Ascending aorta (tissue), 2 donors: Measurements from ENCODE around the gene SHISA2. TPM values are rescaled to one million over a fixed set of nuclear protein-coding genes. Genes with fewer than 3 reads are reported as not detected.

Experiments
- DNase-seq, 2 donors: peaks; one replicate each; pipeline ENCODE4 v3.0.0-alpha.2; 2019; ENCODE audit warnings: low spot score in 2 of 2
- H3K27ac ChIP-seq, 2 donors: fragments of 200-600 bp; sonication (generic); one replicate each; pipeline ENCODE4 v1.5.1; 2016 to 2017; ENCODE audit warnings: mild to moderate bottlenecking in 1 of 2
- H3K27me3 ChIP-seq: fragments of 200-600 bp; sonication (generic); one replicate; pipeline ENCODE4 v1.5.1; 2017
- H3K36me3 ChIP-seq, 2 donors: fragments of 200-600 bp; sonication (generic); one replicate each; pipeline ENCODE4 v1.5.1; 2016
- H3K4me1 ChIP-seq, 2 donors: fragments of 200-600 bp; sonication (generic); one replicate each; pipeline ENCODE4 v1.5.1; 2016 to 2017; ENCODE audit warnings: mild to moderate bottlenecking in 1 of 2
- H3K4me3 ChIP-seq, 2 donors: fragments of 200-600 bp; sonication (generic); one replicate each; pipeline ENCODE4 v1.5.1; 2016 to 2017; ENCODE audit warnings: mild to moderate bottlenecking in 1 of 2
- H3K9me3 ChIP-seq, 2 donors: fragments of 200-600 bp; sonication (generic); one replicate each; pipeline ENCODE4 v1.5.1; 2016
- intact Hi-C: fragments of 100-400 bp; cut with DNase I; formaldehyde crosslinking; loops from one replicate; pipeline ENCODE4 v1.15.1; 2023
- total RNA-seq: library from RNA; depleted of rRNA; stranded (reverse); fragments of >200 nt; gene quantifications from one replicate; pipeline ENCODE4 v1.1.0, GENCODE V29; 2016
- TF ChIP-seq, protein P1 (sequence below), 3 experiments: fragments of 200-600 bp in 2 of 3; fragments of 450-650 bp in 1 of 3; sonication (generic) in 2 of 3; IDR thresholded peaks; one replicate each; pipeline ENCODE4 v1.5.1; 2016 to 2019; ENCODE audit warnings: antibody characterized with exemption in 3 of 3, mild to moderate bottlenecking in 1 of 3, moderate library complexity in 1 of 3

Gene SHISA2
- total RNA-seq, 1 donor from 2014 or later, result not detected

DNA sequence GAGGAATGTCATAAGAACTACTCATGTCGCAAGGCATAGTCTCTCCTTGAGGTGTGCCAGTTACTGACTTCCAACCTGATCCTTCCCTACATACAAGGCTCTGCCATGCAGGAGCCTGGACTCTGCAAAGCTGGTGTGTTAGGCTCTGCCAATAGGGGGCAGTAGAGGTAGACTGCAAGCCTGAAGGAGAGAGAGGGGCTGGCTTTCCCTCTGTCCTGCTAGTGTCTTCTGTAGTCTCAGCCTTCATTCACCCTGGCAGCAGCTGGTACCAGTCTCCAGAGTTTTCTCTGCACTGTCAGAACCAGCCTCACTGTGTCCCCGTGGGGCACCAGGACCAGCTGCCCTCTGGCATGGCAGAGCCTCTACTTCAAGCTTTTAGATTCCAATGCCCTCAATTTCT is 14.5 kb downstream of the SHISA2 start:
- TF ChIP-seq, protein P1, sequence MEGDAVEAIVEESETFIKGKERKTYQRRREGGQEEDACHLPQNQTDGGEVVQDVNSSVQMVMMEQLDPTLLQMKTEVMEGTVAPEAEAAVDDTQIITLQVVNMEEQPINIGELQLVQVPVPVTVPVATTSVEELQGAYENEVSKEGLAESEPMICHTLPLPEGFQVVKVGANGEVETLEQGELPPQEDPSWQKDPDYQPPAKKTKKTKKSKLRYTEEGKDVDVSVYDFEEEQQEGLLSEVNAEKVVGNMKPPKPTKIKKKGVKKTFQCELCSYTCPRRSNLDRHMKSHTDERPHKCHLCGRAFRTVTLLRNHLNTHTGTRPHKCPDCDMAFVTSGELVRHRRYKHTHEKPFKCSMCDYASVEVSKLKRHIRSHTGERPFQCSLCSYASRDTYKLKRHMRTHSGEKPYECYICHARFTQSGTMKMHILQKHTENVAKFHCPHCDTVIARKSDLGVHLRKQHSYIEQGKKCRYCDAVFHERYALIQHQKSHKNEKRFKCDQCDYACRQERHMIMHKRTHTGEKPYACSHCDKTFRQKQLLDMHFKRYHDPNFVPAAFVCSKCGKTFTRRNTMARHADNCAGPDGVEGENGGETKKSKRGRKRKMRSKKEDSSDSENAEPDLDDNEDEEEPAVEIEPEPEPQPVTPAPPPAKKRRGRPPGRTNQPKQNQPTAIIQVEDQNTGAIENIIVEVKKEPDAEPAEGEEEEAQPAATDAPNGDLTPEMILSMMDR (IDR thresholded peaks at IDR 0.05), result no peak
- Histone ChIP-seq H3K9me3 (no peaks in the 10 kb centered on the region), H3K4me1 (no peaks in the 10 kb centered on the region), H3K4me3 (no peak overlapping the region), H3K27ac (no peak overlapping the region), H3K27me3 (no peaks in the 10 kb centered on the region), H3K36me3 (no peaks in the 10 kb centered on the region)
- intact Hi-C loops, result no loop called here
- no peak for DNase-seq

GRCh38 chr13:26036383-26036782 is 15.4 kb downstream of the SHISA2 start:
- Histone ChIP-seq H3K4me1 (no peaks in the 10 kb centered on the region), H3K27ac (no peak overlapping the region), H3K36me3 (no peaks in the 10 kb centered on the region), H3K9me3 (no peaks in the 10 kb centered on the region), H3K4me3 (no peak overlapping the region), H3K27me3 (no peaks in the 10 kb centered on the region)
- TF ChIP-seq, protein P1 (IDR thresholded peaks at IDR 0.05), result no peak
- intact Hi-C loops, result no loop called here
- DNase-seq, result no peak

DNA sequence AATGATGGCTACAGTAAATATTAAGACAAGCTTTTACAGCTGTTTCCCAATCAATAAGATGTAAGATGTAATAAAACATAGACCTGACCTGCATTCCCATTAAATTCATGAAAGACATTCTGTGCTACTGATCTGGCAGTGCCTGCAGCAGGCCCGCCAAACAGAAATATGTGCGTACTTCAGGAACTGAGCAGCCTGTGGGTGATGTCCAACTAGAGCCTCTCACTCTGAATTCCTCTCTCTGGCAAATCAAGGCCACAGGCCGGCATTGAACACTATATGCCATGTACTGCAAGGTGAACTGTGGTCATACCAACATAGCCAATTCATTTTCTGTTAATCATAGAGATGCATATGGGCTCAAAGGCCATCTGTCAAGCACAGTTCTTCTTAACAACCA is 17.8 kb downstream of the SHISA2 start:
- TF ChIP-seq, protein P1 (IDR thresholded peaks at IDR 0.05), result no peak

DNA sequence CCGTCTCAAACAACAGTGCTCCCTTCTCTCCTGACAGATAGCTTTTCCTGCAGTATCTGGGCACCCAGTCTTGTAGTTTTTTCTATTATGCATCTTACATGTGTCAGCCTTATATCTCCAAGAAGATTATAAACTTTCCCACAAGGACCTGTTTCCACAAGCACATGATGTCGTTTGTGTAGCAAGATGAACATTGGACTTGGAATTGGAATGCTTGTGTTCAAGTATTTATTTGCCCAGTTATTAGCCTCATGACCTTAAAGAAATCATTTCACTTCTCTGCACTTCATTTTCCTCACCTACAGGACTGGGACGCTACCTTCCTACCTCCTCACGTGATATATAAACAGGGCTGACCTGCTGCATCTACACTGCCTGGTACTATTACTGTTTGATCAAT is 21.5 kb downstream of the SHISA2 start:
- intact Hi-C loops, result no loop called here
- Histone ChIP-seq H3K4me1 (no peaks in the 10 kb centered on the region), H3K36me3 (no peaks in the 10 kb centered on the region), H3K27me3 (no peaks in the 10 kb centered on the region), H3K4me3 (no peak overlapping the region), H3K9me3 (no peaks in the 10 kb centered on the region), H3K27ac (no peak overlapping the region)
- TF ChIP-seq, protein P1 (IDR thresholded peaks at IDR 0.05), result no peak
- no peak for DNase-seq

More for the DNA sequence above, 17.8 kb downstream of the SHISA2 start:
- H3K4me1 ChIP-seq, result no peaks in the 10 kb centered on the region
- H3K36me3 ChIP-seq, result no peaks in the 10 kb centered on the region
- DNase-seq, result no peak
- no peaks in the 10 kb centered on the region for H3K27me3 ChIP-seq
- no peak overlapping the region for H3K4me3 ChIP-seq
- H3K27ac ChIP-seq, result no peak overlapping the region
- intact Hi-C loops, result no loop called here
- H3K9me3 ChIP-seq, result no peaks in the 10 kb centered on the region

DNA sequence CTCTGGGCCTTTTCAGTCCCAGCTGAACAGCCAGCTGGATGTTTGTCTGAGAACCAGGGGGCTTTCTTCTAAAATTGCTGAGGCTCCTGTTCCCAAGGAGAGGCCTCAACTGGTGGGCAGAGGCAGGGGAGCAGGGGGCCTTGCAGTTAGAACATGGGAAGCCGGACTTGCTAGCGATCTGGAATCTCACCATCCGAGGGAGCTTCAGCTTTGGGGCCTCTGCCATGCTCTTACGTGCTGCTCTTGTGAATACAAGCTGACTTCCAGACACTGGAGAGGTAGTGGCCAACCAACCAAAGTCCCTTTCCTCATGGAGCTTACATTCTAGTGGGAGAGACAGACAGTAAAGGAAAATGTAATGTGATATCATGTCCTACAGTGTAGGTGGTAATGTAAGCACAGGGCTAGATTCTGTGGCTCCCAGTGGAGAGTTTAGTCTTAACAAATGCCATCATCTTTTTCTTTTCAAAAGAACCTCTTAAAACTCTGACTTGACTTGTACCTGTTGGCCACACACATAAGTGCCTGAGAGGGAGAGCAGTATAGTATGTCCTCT is 22.2 kb downstream of the SHISA2 start:
- H3K9me3 ChIP-seq, result no peaks in the 10 kb centered on the region
- H3K4me1 ChIP-seq, result peaks cover 0 to 3% of the 10 kb centered on the region in 2 donors
- no peaks in the 10 kb centered on the region for H3K27me3 ChIP-seq
- intact Hi-C loops, result no loop called here
- DNase-seq, result no peak
- no peak overlapping the region for H3K4me3 ChIP-seq
- TF ChIP-seq, protein P1 (IDR thresholded peaks at IDR 0.05), result no peak
- H3K36me3 ChIP-seq, result no peaks in the 10 kb centered on the region
- H3K27ac ChIP-seq, result no peak overlapping the region

- peaks cover 0 to 8% of the 10 kb centered on the region in 2 donors for H3K4me1 ChIP-seq
- H3K27me3 ChIP-seq, result no peaks in the 10 kb centered on the region
Observed at GRCh38 chr13:26026211-26026610, 25.6 kb downstream of the SHISA2 start.

More at GRCh38 chr13:26026211-26026610, 25.6 kb downstream of the SHISA2 start:
- Histone ChIP-seq H3K9me3 (no peaks in the 10 kb centered on the region), H3K27ac (no peak overlapping the region), H3K36me3 (no peaks in the 10 kb centered on the region), H3K4me3 (no peak overlapping the region)
- DNase-seq, result no peak
- intact Hi-C loops, result no loop called here
- TF ChIP-seq, protein P1 (IDR thresholded peaks at IDR 0.05), result no peak
